Vagina (tissue), 2 donors: ENCODE data around the gene PDPR.

Experiments used
- CTCF ChIP-seq, 3 experiments: fragments of 450-650 bp in 2 of 3; fragments of 200-600 bp in 1 of 3; sonication (generic) in 1 of 3; IDR thresholded peaks; one replicate each; pipeline ENCODE4 v1.5.1; 2017 to 2019; ENCODE audit warnings: antibody characterized with exemption in 3 of 3, mild to moderate bottlenecking in 2 of 3, moderate library complexity in 2 of 3
- POLR2A ChIP-seq, 2 donors: fragments of 450-650 bp; IDR thresholded peaks; one replicate each; pipeline ENCODE4 v1.6.1; 2017; ENCODE audit warnings: antibody characterized with exemption in 2 of 2, mild to moderate bottlenecking in 2 of 2, moderate library complexity in 2 of 2

GRCh38 chr16:70152578-70153302, 38.6 kb downstream of the PDPR start:
- TF ChIP-seq POLR2A (IDR thresholded peaks at IDR 0.05), result no peak
- TF ChIP-seq CTCF (IDR thresholded peaks at IDR 0.05), result no peak
